HG02571 (cell line): ENCODE measurements around the gene SUFU.

Source experiments
- ATAC-seq: cut with Tn5 transposase; IDR thresholded peaks from one replicate; pipeline ENCODE4 v1.9.1; 2021; ENCODE audit warnings: mild to moderate bottlenecking, moderate library complexity; ENCODE audit not compliant: unreplicated experiment

The SUFU gene

DNA sequence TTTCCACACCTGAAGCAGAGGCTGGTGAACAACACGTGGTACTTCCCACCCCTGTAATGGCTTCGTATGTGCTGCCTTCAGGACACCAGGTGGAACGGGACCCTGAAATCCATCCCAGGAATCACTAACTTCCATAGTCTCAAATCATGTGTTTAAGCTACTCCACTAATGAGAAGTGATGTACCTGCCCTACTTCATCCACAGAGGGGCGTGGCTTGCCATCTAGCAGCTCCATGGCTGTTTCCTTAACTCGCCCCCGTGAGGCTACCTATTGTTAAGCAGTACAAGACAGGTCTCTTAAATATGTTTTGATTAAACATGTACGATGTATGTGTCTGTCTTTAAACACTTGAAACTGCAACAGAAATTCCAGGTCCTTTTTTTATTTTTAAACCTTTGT lies 178.6 kb downstream of the SUFU start:
- ATAC-seq, result no peak

DNA sequence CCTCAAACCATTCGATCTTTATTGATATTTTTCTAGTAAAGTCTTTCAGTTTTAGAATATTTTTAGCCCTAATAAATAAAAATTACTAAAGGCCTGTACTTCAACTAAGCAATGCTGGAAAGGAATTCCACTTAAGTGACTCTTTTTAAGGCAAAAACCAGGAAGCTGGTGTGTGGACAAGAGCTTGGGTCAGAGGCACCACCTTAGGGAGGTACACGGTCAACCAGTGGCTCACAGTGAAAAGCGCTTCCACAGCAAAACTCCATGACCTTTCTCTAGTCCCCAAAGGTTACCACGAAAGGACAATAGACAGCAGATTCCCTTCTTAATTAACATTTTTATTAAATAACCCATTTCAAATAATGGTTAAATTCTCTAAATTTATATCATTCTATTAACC lies 179.2 kb downstream of the SUFU start:
- no peak for ATAC-seq
